Esophagus squamous epithelium (tissue), 5 donors: Measurements from ENCODE around the gene GPRIN3. TPM values are rescaled to one million over a fixed set of nuclear protein-coding genes. Genes with fewer than 3 reads are reported as not detected.

Experiments
- DNase-seq: peaks from one replicate; lab custom pipeline; 2025; lab: John Stamatoyannopoulos, UW
- H3K27ac ChIP-seq, 4 donors: fragments of 200-600 bp; sonication (generic); one replicate each; pipeline ENCODE4 v1.5.1; 2016 to 2019; ENCODE audit warnings: mild to moderate bottlenecking in 1 of 4
- H3K27me3 ChIP-seq, 4 donors: fragments of 200-600 bp; sonication (generic); 1 replicate in 3 of 4; 2 replicates in 1 of 4; pipeline versions ENCODE4 v1.5.1 to v1.6.0; 2017 to 2021; ENCODE audit warnings: antibody characterized with exemption in 1 of 4
- H3K36me3 ChIP-seq, 3 donors: fragments of 200-600 bp; sonication (generic); one replicate each; pipeline ENCODE4 v1.5.1; 2016 to 2019
- H3K4me1 ChIP-seq, 3 donors: fragments of 200-600 bp; sonication (generic); one replicate each; pipeline ENCODE4 v1.5.1; 2017 to 2019
- H3K4me3 ChIP-seq, 4 donors: fragments of 200-600 bp; sonication (generic); 1 replicate in 3 of 4; 2 replicates in 1 of 4; pipeline ENCODE4 v1.5.1; 2016 to 2019; ENCODE audit warnings: mild to moderate bottlenecking in 2 of 4, moderate library complexity in 1 of 4
- H3K9me3 ChIP-seq, 3 donors: fragments of 200-600 bp; sonication (generic); one replicate each; pipeline ENCODE4 v1.5.1; 2016 to 2019
- CTCF ChIP-seq, 6 experiments: fragments of 450-650 bp in 4 of 6; fragments of 200-600 bp in 2 of 6; sonication (generic) in 2 of 6; IDR thresholded peaks; one replicate each; pipeline ENCODE4 v1.5.1; 2016 to 2019; ENCODE audit warnings: antibody characterized with exemption in 6 of 6, mild to moderate bottlenecking in 4 of 6, moderate library complexity in 4 of 6
- POLR2A ChIP-seq, 4 donors: fragments of 450-650 bp; IDR thresholded peaks; one replicate each; pipeline ENCODE4 v1.6.1; 2017; ENCODE audit warnings: antibody characterized with exemption in 4 of 4, mild to moderate bottlenecking in 4 of 4, moderate library complexity in 3 of 4
- WGBS, 2 donors: methylation state at CpG; one replicate each; pipeline ENCODE4 v1.1.5; 2018; 5-methylcytosine and 5-hydroxymethylcytosine counted together
- intact Hi-C: fragments of 100-400 bp; cut with DNase I; formaldehyde crosslinking; loops from one replicate; pipeline ENCODE4 v1.15.0; 2022
- total RNA-seq, 4 donors: library from RNA; depleted of rRNA; stranded (reverse); fragments of >200 nt; gene quantifications; one replicate each; pipeline ENCODE4 v1.1.0, GENCODE V29; 2016
- donor health status: DM: yes; HTN: yes; CAD: no.

The GPRIN3 gene
- total RNA-seq, 4 donors from 2014 or later = 0.83 to 4.2 (median 1.9) TPM

GRCh38 chr4:89351201-89351600, 43.6 kb upstream of the GPRIN3 start:
- TF ChIP-seq CTCF (IDR thresholded peaks at IDR 0.05) (no peak), POLR2A (IDR thresholded peaks at IDR 0.05) (no peak)
- intact Hi-C loops = no loop called here
- WGBS, 2 donors = 75 to 78% methylated on average over 2 of the region's 2 CpGs

GRCh38 chr4:89347363-89348025, 39.9 kb upstream of the GPRIN3 start:
- TF ChIP-seq CTCF (IDR thresholded peaks at IDR 0.05) = no peak
- TF ChIP-seq POLR2A (IDR thresholded peaks at IDR 0.05) = no peak
- no peaks in the 10 kb centered on the region for H3K4me1 ChIP-seq
- no peaks in the 10 kb centered on the region for H3K27me3 ChIP-seq
- WGBS, 2 donors = 54 to 57% methylated on average over 2 of the region's 2 CpGs
- H3K27ac ChIP-seq = no peak overlapping the region
- peaks cover 0 to 16% (median 0%) of the 10 kb centered on the region in 3 donors for H3K9me3 ChIP-seq
- no peak overlapping the region for H3K4me3 ChIP-seq
- DNase-seq = no peak
- H3K36me3 ChIP-seq = no peaks in the 10 kb centered on the region
- intact Hi-C loops = no loop called here

More at GRCh38 chr4:89351201-89351600, 43.6 kb upstream of the GPRIN3 start:
- peaks cover 0 to 16% (median 0%) of the 10 kb centered on the region in 3 donors for H3K9me3 ChIP-seq
- no peaks in the 10 kb centered on the region for H3K27me3 ChIP-seq
- no peak overlapping the region for H3K27ac ChIP-seq
- no peaks in the 10 kb centered on the region for H3K36me3 ChIP-seq
- H3K4me1 ChIP-seq = no peaks in the 10 kb centered on the region
- H3K4me3 ChIP-seq = no peak overlapping the region
- no peak for DNase-seq

GRCh38 chr4:89344571-89344970, 37.0 kb upstream of the GPRIN3 start:
- no peaks in the 10 kb centered on the region for H3K27me3 ChIP-seq
- H3K4me1 ChIP-seq = no peaks in the 10 kb centered on the region
- DNase-seq = no peak
- intact Hi-C loops = no loop called here
- 85 to 87% methylated on average over 3 of the region's 3 CpGs for WGBS, 2 donors
- H3K9me3 ChIP-seq = peaks cover 0 to 16% (median 0%) of the 10 kb centered on the region in 3 donors
- TF ChIP-seq POLR2A (IDR thresholded peaks at IDR 0.05) = no peak
- H3K27ac ChIP-seq = no peak overlapping the region
- H3K36me3 ChIP-seq = no peaks in the 10 kb centered on the region
- H3K4me3 ChIP-seq = no peak overlapping the region

GRCh38 chr4:89338206-89338605, 30.6 kb upstream of the GPRIN3 start:
- Histone ChIP-seq H3K4me3 (no peak overlapping the region), H3K27ac (no peak overlapping the region), H3K9me3 (no peaks in the 10 kb centered on the region), H3K4me1 (no peaks in the 10 kb centered on the region), H3K36me3 (no peaks in the 10 kb centered on the region), H3K27me3 (no peaks in the 10 kb centered on the region)
- DNase-seq = no peak
- TF ChIP-seq POLR2A (IDR thresholded peaks at IDR 0.05) = no peak
- TF ChIP-seq CTCF (IDR thresholded peaks at IDR 0.05) = no peak
- intact Hi-C loops = no loop called here

GRCh38 chr4:89337681-89338080, 30.1 kb upstream of the GPRIN3 start:
- 46 to 52% methylated on average over 2 of the region's 2 CpGs for WGBS, 2 donors
- Histone ChIP-seq H3K36me3 (no peaks in the 10 kb centered on the region), H3K9me3 (no peaks in the 10 kb centered on the region), H3K27ac (no peak overlapping the region), H3K27me3 (no peaks in the 10 kb centered on the region), H3K4me1 (no peaks in the 10 kb centered on the region), H3K4me3 (no peak overlapping the region)
- intact Hi-C loops = no loop called here
- no peak for TF ChIP-seq POLR2A (IDR thresholded peaks at IDR 0.05)
- no peak for TF ChIP-seq CTCF (IDR thresholded peaks at IDR 0.05)
- no peak for DNase-seq
